ENCODE data around the gene TMEM39A. TPM values are rescaled to one million over a fixed set of nuclear protein-coding genes. Genes with fewer than 3 reads are reported as not detected.

Gene TMEM39A
- polyA plus RNA-seq, 1 of the 3 experiments (the other 2 are of a cell fraction), result 13.2 TPM

DNA sequence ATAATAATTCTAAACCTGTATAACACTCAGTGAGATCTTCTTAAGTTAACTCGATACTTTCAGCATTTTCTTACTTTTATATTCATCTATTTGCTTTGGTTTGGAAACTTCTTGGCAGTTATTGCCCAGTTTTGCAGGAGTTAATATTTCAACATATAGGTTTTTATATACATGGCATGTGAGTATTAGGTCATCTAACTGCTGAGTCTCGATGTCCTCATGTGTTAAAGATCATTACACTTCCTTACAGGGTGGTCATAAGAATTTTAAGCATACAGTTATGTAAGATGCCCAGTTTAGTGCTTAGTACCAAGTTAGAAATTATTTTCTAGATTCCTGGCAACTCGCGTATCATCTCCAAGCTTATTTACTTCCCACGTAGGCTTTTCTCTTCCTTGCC is 62.9 kb downstream of the TMEM39A start:
- no peaks in the 10 kb centered on the region for H4K20me1 ChIP-seq (ENCODE audit: insufficient read depth)

GRCh38 chr3:119396870-119397269 is 66.5 kb downstream of the TMEM39A start:
- no peaks in the 10 kb centered on the region for H4K20me1 ChIP-seq (ENCODE audit: insufficient read depth)
- H3K4me2 ChIP-seq, result no peak overlapping the region
- POLR2A ChIA-PET, result no interaction called here
- no peaks in the 10 kb centered on the region for H3K27me3 ChIP-seq (ENCODE audit: insufficient read depth)
- DNase-seq, result no peak
- no peaks in the 10 kb centered on the region; a peak in 1 of 4 replicates for H3K4me1 ChIP-seq (ENCODE audit: control insufficient read depth in 1 of 2, insufficient read depth in 2 of 2, low read depth in 1 of 2, low read length in 1 of 2)
- H3K27ac ChIP-seq (ENCODE audit: low read depth in 2 of 2, low read length in 1 of 2), result no peak overlapping the region
- 93% methylated on average over 1 of the region's 2 CpGs for WGBS (ENCODE audit: low lambda C conversion rate)
- H3K4me3 ChIP-seq (ENCODE audit: low read depth in 2 of 2, low read length in 1 of 2), result no peak overlapping the region
- no peaks in the 10 kb centered on the region for H3F3A ChIP-seq (replicated peaks; ENCODE audit: insufficient read depth)
- H3K9me2 ChIP-seq, result no peaks in the 10 kb centered on the region
- no peak overlapping the region for H3K9ac ChIP-seq
- CTCF ChIA-PET, result interaction anchor here (1.4 to 1.9 kb wide), 2 partner anchors 8 to 122 kb away, joined by 4 to 8 read pairs; no protein-coding TSS in a partner anchor
- peaks cover 54 to 55% of the 10 kb centered on the region in 2 experiments for H3K36me3 ChIP-seq (replicated peaks in 1 of 2; ENCODE audit: control insufficient read depth in 1 of 2, insufficient read depth in 2 of 2, low read length in 1 of 2)
- TF ChIP-seq NRF1 (IDR thresholded peaks at IDR 0.05; ENCODE audit: low read depth, low read length) (no peak), EP300 (IDR thresholded peaks at IDR 0.05; ENCODE audit: borderline replicate concordance in 1 of 2, low read depth in 1 of 2, low read length in 1 of 2) (no peak), FOXJ3 (CRISPR knock-in tag; IDR thresholded peaks at IDR 0.05) (no peak), FOXM1 (IDR thresholded peaks at IDR 0.05; ENCODE audit: low read depth) (no peak), MXI1 (IDR thresholded peaks at IDR 0.05; ENCODE audit: low read depth, low read length) (no peak), GATA2 (CRISPR knock-in tag; IDR thresholded peaks at IDR 0.05) (no peak), RCOR1 (IDR thresholded peaks at IDR 0.05; ENCODE audit: low read length) (no peak), YY1 (IDR thresholded peaks at IDR 0.05; ENCODE audit: low read depth) (no peak), NFIC (IDR thresholded peaks at IDR 0.05; ENCODE audit: borderline replicate concordance) (no peak), RAD21 (IDR thresholded peaks at IDR 0.05; ENCODE audit: low read length) (no peak), SIN3A (IDR thresholded peaks at IDR 0.05; ENCODE audit: borderline replicate concordance, low read depth, low read length) (no peak), FOSL2 (IDR thresholded peaks at IDR 0.05; ENCODE audit: borderline replicate concordance, low read depth) (no peak), USF1 (IDR thresholded peaks at IDR 0.05; ENCODE audit: borderline replicate concordance, low read depth) (no peak)
- TF ChIP-seq, protein P1, sequence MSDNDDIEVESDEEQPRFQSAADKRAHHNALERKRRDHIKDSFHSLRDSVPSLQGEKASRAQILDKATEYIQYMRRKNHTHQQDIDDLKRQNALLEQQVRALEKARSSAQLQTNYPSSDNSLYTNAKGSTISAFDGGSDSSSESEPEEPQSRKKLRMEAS (IDR thresholded peaks at IDR 0.05; ENCODE audit: low read depth), result no peak
- TF ChIP-seq, protein P2, sequence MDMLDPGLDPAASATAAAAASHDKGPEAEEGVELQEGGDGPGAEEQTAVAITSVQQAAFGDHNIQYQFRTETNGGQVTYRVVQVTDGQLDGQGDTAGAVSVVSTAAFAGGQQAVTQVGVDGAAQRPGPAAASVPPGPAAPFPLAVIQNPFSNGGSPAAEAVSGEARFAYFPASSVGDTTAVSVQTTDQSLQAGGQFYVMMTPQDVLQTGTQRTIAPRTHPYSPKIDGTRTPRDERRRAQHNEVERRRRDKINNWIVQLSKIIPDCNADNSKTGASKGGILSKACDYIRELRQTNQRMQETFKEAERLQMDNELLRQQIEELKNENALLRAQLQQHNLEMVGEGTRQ (IDR thresholded peaks at IDR 0.05; ENCODE audit: borderline replicate concordance, low read depth, low read length), result no peak
- TF ChIP-seq, protein P3, sequence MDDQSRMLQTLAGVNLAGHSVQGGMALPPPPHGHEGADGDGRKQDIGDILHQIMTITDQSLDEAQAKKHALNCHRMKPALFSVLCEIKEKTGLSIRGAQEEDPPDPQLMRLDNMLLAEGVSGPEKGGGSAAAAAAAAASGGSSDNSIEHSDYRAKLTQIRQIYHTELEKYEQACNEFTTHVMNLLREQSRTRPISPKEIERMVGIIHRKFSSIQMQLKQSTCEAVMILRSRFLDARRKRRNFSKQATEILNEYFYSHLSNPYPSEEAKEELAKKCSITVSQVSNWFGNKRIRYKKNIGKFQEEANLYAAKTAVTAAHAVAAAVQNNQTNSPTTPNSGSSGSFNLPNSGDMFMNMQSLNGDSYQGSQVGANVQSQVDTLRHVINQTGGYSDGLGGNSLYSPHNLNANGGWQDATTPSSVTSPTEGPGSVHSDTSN (IDR thresholded peaks at IDR 0.05), result no peak
- H2AFZ ChIP-seq (ENCODE audit: low read depth), result no peak overlapping the region
- no peaks in the 10 kb centered on the region for H3K9me3 ChIP-seq
- no peaks in the 10 kb centered on the region for H3K79me2 ChIP-seq (ENCODE audit: insufficient read depth)

More for the DNA sequence above, 62.9 kb downstream of the TMEM39A start:
- no peaks in the 10 kb centered on the region for H3K79me2 ChIP-seq (ENCODE audit: insufficient read depth)
- no peak overlapping the region for H2AFZ ChIP-seq (ENCODE audit: low read depth)
- peaks cover 48 to 49% of the 10 kb centered on the region in 2 experiments for H3K36me3 ChIP-seq (replicated peaks in 1 of 2; ENCODE audit: control insufficient read depth in 1 of 2, insufficient read depth in 2 of 2, low read length in 1 of 2)
- ChIA-PET POLR2A (no interaction called here), CTCF (interaction anchor here (1.3 kb wide), 1 partner anchor 125 kb away, joined by 3 read pairs; no protein-coding TSS in a partner anchor)
- H3K9me3 ChIP-seq, result no peaks in the 10 kb centered on the region
- H3K9ac ChIP-seq, result no peak overlapping the region
- H3K4me1 ChIP-seq (ENCODE audit: control insufficient read depth in 1 of 2, insufficient read depth in 2 of 2, low read depth in 1 of 2, low read length in 1 of 2), result no peaks in the 10 kb centered on the region; a peak in 1 of 4 replicates
- no peaks in the 10 kb centered on the region for H3F3A ChIP-seq (replicated peaks; ENCODE audit: insufficient read depth)
- H3K27ac ChIP-seq (ENCODE audit: low read depth in 2 of 2, low read length in 1 of 2), result no peak overlapping the region
- H3K27me3 ChIP-seq (ENCODE audit: insufficient read depth), result no peaks in the 10 kb centered on the region
- 90% methylated on average over 5 of the region's 5 CpGs for WGBS (ENCODE audit: low lambda C conversion rate)
- H3K4me2 ChIP-seq, result no peak overlapping the region
- H3K9me2 ChIP-seq, result no peaks in the 10 kb centered on the region
- H3K4me3 ChIP-seq (ENCODE audit: low read depth in 2 of 2, low read length in 1 of 2), result no peak overlapping the region
- no peak for TF ChIP-seq MXI1 (IDR thresholded peaks at IDR 0.05; ENCODE audit: low read depth, low read length)
- TF ChIP-seq FOSL2 (IDR thresholded peaks at IDR 0.05; ENCODE audit: borderline replicate concordance, low read depth), result no peak
- no peak for TF ChIP-seq USF1 (IDR thresholded peaks at IDR 0.05; ENCODE audit: borderline replicate concordance, low read depth)
- no peak for TF ChIP-seq GABPA (IDR thresholded peaks at IDR 0.05; ENCODE audit: low read depth)
- TF ChIP-seq EZH2phosphoT487 (IDR thresholded peaks at IDR 0.05; ENCODE audit: borderline replicate concordance, low read depth), result no peak
- DNase-seq, result no peak
